Fibroblast of peridontal ligament (primary cell): Measurements from ENCODE around the gene DOCK3.
"Not testable (repeated sequence)": the region's sequence is repeated elsewhere in the genome, so short reads cannot be mapped to it uniquely, and the experiment has no call there.

Experiments
- DNase-seq: peaks from one replicate; pipeline ENCODE4 v3.0.0-alpha.2; 2010; ENCODE audit errors: extremely low read depth

Gene DOCK3

GRCh38 chr3:51362476-51362875 lies 687.7 kb downstream of the DOCK3 start:
- DNase-seq = no peak

- not testable (repeated sequence) for DNase-seq
Observed at GRCh38 chr3:51368276-51368675, 693.5 kb downstream of the DOCK3 start.

- DNase-seq = peak; percentile 92
Observed at GRCh38 chr3:51371943-51372557, 697.3 kb downstream of the DOCK3 start.

GRCh38 chr3:51373658-51374421 lies 699.1 kb downstream of the DOCK3 start:
- DNase-seq = no peak

DNA sequence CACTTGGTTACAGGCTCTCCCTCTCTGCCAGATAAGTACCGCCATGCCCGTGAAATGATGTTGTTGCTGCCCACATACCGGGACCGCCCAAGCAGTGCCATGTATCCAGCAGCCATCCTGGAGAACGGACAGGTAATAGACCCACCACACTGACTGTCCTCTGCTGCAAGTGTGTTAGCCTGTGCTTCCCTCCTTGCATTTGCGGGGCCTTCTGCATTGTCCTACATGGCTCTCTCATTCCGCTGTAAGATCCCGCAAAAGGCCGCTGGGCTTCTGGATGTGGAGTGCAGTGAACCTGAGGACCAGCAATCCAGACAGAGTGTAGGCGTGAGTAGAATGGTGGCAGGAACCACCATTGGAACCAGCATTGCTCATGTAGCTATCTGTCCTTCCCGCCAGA lies 699.7 kb downstream of the DOCK3 start:
- no peak for DNase-seq

GRCh38 chr3:51375136-51375535 lies 700.4 kb downstream of the DOCK3 start:
- DNase-seq = no peak

GRCh38 chr3:51375571-51375970 lies 700.8 kb downstream of the DOCK3 start:
- no peak for DNase-seq

DNA sequence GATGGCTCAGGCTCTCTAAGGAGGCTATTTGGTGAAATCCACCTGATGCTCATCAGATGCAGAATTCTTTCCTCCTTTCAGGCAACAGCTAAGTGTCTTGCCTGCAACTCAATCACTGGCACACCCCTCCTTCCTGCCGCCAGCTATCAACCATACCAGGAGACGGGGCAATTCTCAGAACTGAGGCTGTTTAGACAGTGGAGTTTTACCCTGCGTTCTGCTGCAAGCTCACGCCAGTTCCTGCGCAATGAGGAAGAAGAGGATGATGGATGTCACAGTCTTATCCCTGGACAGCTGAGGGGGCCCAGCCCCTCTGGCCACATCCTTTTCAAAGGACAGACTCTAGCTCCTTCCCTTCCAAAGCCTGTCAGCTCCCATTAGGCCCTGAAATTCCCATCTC lies 703.3 kb downstream of the DOCK3 start:
- no peak for DNase-seq

GRCh38 chr3:51378726-51379125 lies 704.0 kb downstream of the DOCK3 start:
- no peak for DNase-seq

DNA sequence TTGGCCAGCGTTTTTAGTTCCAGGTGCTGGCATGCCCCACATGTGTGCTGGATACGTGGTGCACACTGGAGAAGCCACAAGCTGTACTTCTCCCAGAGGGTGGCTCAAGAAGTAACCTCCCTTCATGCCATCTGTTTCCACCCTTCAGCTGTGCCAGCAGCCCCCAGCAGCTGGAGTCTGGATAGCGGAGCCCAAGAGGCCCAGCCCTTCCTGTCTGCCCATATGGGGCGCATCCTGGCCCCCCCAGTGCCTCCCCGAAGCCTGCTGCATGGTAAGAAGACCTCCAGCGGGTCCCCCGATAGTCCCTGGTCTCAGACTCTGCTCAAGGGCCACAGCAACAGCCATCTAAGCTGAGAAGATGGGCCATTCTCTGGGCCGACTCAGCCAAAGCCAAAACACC lies 704.6 kb downstream of the DOCK3 start:
- DNase-seq = no peak

DNA sequence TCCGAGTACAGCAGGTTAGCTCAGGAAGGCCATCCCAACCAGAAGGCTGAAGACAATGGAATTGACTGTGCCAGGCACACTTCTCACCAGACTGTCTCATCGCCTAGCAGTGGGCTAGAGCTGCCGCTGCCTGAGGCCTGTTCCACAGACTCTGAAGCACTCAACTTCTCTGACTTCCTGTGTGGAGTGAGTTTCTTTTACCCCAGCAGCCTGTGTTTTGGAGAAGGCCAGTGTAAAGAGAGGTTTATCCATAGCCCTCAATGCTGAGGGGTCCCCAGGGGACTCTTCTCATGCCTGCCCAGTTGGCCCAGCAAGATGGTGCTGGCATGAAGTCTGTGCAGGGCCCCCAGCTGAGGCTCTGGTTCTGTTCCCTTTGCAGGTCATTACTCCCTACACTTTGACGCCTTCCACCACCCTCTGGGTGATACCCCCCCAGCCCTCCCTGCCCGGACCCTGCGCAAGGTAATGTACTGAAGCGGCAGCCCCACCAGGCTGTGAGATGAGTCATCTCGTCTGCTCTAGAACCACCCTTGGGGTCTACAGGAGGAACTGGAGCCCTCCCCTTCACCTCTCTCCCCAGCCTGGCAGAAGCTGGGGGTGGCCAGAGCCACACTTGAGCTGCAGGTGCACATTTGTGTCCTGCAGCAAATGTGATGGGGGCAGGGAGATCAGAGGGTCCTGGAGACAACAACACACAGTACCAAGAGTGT lies 705.2 kb downstream of the DOCK3 start:
- DNase-seq = no peak

GRCh38 chr3:51380601-51381332 lies 706.0 kb downstream of the DOCK3 start:
- DNase-seq = no peak

DNA sequence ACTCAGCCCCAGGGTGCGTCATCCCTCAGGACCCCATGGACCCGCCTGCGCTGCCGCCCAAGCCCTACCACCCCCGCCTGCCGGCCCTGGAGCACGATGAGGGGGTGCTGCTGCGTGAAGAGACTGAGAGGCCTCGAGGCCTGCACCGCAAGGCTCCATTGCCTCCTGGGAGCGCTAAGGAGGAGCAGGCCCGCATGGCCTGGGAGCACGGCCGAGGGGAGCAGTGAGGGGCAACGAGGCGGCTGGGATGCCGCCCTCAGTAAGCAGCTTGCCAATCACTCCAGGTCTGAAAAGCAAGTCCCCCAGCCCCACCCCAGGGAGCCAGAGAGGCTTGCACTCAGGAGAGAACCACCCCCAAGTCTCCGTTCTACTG lies 706.6 kb downstream of the DOCK3 start:
- no peak for DNase-seq

DNA sequence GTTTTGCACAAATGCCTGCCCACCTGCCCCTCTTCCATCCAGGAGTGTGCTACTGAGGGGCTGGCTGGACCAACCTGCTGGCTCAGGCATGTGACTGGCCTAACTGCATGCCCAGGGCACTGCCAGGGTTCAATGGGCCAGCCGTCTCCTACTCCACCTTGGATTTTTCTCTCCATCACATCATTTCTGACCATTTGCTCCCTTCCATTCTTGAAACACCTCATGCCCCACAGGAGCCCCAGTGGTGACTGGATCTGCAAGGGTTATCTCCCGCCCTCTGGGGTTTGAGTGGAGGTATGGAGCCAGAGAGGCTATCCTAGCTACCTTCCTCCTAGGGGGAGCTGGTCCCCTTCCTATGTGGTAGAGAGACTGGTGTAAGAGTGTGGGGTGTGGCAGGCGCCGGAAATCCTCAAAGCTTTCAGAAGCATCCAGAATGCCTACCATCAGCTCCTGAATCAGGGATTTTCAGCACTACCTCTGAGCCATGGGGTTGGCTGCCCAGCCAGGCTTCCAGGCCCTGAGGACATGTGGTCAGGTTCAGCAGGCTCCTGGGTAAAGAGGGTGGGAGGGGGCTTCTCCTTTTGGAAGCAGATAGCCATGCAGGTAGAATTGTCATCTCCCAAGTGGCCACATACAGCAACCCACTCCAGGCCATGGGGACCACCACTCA lies 707.5 kb downstream of the DOCK3 start:
- no peak for DNase-seq

- DNase-seq = no peak
Observed at GRCh38 chr3:51382947-51383578, 708.3 kb downstream of the DOCK3 start.

DNA sequence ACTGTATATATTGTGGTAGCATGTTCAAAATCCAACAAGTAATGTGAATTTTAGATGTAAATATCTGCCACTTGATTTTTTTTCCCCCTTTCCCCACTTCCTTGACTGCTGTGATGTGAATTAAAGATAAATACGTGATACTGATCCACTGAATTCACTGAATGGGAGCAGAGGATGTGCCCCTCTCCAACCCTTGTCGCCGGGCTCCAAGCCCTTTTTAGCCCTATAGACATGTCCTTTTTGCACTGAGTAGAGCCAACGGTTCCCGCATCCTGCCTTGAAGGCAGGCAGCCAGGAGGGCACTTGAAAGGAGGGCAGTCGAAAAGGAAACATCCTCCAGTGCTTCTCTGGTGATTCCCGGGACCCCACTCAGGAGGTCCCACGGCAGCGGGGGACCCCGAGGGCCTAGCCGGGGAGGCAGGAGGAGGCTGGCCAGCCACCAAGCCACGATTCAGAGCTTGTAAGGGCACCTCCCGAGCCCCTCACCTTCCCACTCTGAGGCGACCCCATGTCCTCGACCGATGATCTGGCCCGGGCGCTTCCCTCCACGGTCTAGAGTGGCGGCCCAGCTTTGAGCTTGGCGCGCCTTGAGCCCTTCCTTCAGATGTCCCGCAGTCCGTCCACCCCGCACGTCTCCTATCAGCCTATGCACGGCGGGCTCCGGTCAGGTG lies 709.5 kb downstream of the DOCK3 start:
- no peak for DNase-seq

DNA sequence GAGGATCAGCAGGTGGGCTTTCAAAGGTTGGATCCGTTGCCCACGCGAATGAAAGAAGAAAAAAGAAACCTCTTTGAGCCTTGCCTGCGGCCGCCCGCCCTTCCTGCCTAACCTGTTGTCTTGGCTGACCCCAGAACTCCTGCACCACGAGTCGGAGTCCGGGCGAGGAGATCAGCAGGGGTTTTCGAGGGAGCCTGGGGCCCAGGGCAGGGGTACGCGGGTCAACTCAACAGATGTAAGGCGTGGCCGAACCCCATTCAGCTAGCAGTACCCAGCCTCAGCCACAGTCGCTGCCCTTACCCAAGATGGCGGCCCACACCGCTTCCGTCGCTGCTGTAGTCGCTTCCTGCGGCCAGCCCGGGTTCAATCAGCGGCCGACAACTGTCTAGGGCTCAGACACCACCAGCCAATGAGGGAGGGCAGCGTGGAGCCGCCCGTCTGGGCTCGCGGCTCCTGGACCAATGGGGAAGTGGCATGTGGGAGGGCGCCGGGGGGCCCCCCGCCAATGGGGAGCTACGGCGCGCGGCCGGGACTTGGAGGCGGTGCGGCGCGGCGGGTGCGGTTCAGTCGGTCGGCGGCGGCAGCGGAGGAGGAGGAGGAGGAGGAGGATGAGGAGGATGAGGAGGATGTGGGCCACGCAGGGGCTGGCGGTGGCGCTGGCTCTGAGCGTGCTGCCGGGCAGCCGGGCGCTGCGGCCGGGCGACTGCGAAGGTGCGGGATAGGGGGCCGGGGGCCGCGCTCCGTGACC lies 710.2 kb downstream of the DOCK3 start, which contains the start of gene MANF:
Gene MANF, plus strand, starts transcription at position 566 of the 748 bp plus-strand sequence. Its CDS starts 52 bp downstream, at position 618.
- DNase-seq = peak; percentile 95

DNA sequence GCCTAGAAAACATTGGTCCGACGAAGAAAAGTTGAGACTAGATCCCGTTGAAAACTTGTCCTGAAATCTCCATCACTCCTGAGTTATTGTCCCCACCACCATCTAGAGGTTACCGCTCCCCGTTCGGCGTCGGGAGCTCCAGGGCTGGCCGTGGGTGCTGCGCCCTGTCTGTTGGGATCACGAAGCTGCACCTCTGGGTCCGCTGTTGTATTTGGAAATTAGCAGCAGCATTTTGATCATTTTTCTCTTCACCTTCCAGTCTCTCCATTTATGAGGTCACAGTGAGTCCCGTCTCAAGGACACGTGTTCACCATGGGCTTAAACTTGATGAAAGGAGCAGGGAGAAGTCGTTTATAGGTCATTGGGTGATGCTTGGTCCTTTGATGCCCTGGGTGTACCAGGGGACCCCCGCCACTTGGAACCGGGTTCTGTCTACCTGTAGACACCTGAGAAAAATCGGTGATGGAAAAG lies 710.9 kb downstream of the DOCK3 start:
- DNase-seq = no peak

DNA sequence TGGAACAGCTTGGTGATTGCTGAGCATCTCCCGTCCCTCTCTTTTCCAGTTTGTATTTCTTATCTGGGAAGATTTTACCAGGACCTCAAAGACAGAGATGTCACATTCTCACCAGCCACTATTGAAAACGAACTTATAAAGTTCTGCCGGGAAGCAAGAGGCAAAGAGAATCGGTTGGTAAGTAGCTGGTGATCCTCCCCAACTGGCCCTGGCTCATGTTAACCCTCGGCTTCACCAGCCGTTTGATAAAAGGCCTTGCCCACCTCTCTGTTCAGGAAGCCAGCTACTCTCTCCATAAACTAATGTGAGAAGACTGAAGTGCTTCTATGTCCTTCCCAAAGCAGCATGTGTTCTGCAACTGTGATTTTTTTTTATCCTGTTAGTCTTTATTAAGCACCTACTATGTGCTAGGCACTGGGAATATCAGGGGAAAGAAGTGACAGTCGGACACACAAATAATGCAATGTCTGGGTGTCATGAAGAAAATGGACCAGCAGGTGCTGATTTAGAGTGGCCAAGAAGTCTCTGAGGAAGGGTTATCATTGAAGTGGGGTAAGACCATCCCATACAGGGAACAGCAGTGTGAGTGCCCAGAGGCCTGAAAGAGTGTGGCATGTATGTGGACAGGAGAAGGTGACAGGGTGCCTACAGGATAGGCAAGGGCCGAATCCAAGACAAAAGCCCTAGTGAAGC lies 711.6 kb downstream of the DOCK3 start:
- no peak for DNase-seq
